MCF 10A (cell line): ENCODE measurements around the gene RPL10A. TPM values are rescaled to one million over a fixed set of nuclear protein-coding genes. Genes with fewer than 3 reads are reported as not detected.

Source experiments
- BruUV-seq: library from RNA; stranded (reverse); fragments of 400-500 nt; replicated peaks from 2 replicates; lab custom pipeline; 2021; lab: Mats Ljungman, UMichigan
- CTCF ChIA-PET: fragments of 300-600 bp; sonication (Branson Sonifier 250); formaldehyde crosslinking; extraction: SDS; loops from one replicate; lab custom pipeline; 2021; ENCODE audit warnings: antibody characterized with exemption, inconsistent platforms; lab: Yijun Ruan, JAX
- POLR2A ChIA-PET: fragments of 300-600, 350-650 bp; sonication (Branson Sonifier 250); formaldehyde crosslinking; extraction: SDS; loops from one replicate; lab custom pipeline; 2020; ENCODE audit warnings: antibody characterized with exemption, inconsistent platforms; lab: Yijun Ruan, JAX
- DNase-seq: peaks from one replicate; pipeline ENCODE4 v3.0.0-alpha.2; 2018; ENCODE audit not compliant: unreplicated experiment
- H3K27ac Mint-ChIP-seq: one replicate; pipeline ENCODE4 v1.8.0; 2022; ENCODE audit warnings: mild to moderate bottlenecking, low read depth, mixed read lengths; ENCODE audit not compliant: unreplicated experiment
- H3K27me3 Mint-ChIP-seq: one replicate; pipeline ENCODE4 v1.8.0; 2022; ENCODE audit warnings: mixed read lengths; ENCODE audit not compliant: insufficient read depth, unreplicated experiment
- H3K36me3 Mint-ChIP-seq: one replicate; pipeline ENCODE4 v1.8.0; 2022; ENCODE audit warnings: mild to moderate bottlenecking, moderate library complexity, mixed read lengths; ENCODE audit not compliant: insufficient read depth, unreplicated experiment
- H3K4me1 Mint-ChIP-seq: one replicate; pipeline ENCODE4 v1.8.0; 2022; ENCODE audit warnings: mixed read lengths; ENCODE audit not compliant: insufficient read depth, unreplicated experiment
- H3K4me3 Mint-ChIP-seq: one replicate; pipeline ENCODE4 v1.8.0; 2022; ENCODE audit warnings: mild to moderate bottlenecking, moderate library complexity, mixed read lengths; ENCODE audit not compliant: unreplicated experiment
- H3K9me3 Mint-ChIP-seq: one replicate; pipeline ENCODE4 v1.8.0; 2022; ENCODE audit warnings: mixed read lengths; ENCODE audit not compliant: unreplicated experiment
- CTCF ChIP-seq: fragments of 200-600 bp; IDR thresholded peaks from one replicate; pipeline ENCODE4 v1.8.0; 2022; ENCODE audit warnings: antibody characterized with exemption, mild to moderate bottlenecking; ENCODE audit not compliant: unreplicated experiment
- intact Hi-C: fragments of 100-400 bp; cut with micrococcal nuclease; formaldehyde crosslinking; loops from 2 replicates; pipeline ENCODE4 v1.14.1; 2022
- total RNA-seq: library from RNA; stranded (reverse); gene quantifications from 2 replicates; pipeline ENCODE4 v1.2.3, GENCODE V29; 2022

RPL10A gene
- total RNA-seq, 1 experiment from 2014 or later, result 2,403 TPM

- ChIA-PET CTCF (interaction anchor here (0.8 to 1.1 kb wide), 2 partner anchors 19 to 146 kb away, joined by 3 to 5 read pairs; partner anchors contain the start of gene RPL10A), POLR2A (interaction anchor here (0.5 to 4.7 kb wide), 11 partner anchors 9 to 246 kb away, joined by 3 to 42 read pairs (median 5); partner anchors contain the start of genes RPL10A, TEAD3 and ZNF76)
- no peak for TF ChIP-seq CTCF
- peak overlapping the region; percentile 28 for H3K4me3 Mint-ChIP-seq
- H3K9me3 Mint-ChIP-seq, result no peaks in the 10 kb centered on the region
- no TSS peak for BruUV-seq
- intact Hi-C loops, result no loop called here
- peak overlapping the region; percentile 52 for H3K27ac Mint-ChIP-seq
- peaks cover 6% of the 10 kb centered on the region for H3K36me3 Mint-ChIP-seq
- no peaks in the 10 kb centered on the region for H3K27me3 Mint-ChIP-seq
- H3K4me1 Mint-ChIP-seq, result peaks cover 43% of the 10 kb centered on the region
- DNase-seq, result peak; percentile 67
Observed at GRCh38 chr6:35487658-35488516, 19.7 kb downstream of the RPL10A start.

- H3K36me3 Mint-ChIP-seq, result peaks cover 6% of the 10 kb centered on the region
- ChIA-PET CTCF (no interaction called here), POLR2A (interaction anchor here (0.5 to 4.7 kb wide), 7 partner anchors 8 to 229 kb away, joined by 3 to 42 read pairs (median 5); partner anchors contain the start of genes RPL10A, TEAD3 and ZNF76)
- no peak for TF ChIP-seq CTCF
- H3K27me3 Mint-ChIP-seq, result no peaks in the 10 kb centered on the region
- no peaks in the 10 kb centered on the region for H3K9me3 Mint-ChIP-seq
- intact Hi-C loops, result no loop called here
- no peak for DNase-seq
- no TSS peak for BruUV-seq
- H3K4me1 Mint-ChIP-seq, result peaks cover 43% of the 10 kb centered on the region
- no peak overlapping the region for H3K4me3 Mint-ChIP-seq
- H3K27ac Mint-ChIP-seq, result peak overlapping the region; percentile 52
Observed at GRCh38 chr6:35488517-35488862, 20.3 kb downstream of the RPL10A start.

GRCh38 chr6:35489066-35489465 is 20.9 kb downstream of the RPL10A start:
- BruUV-seq, result no TSS peak
- Mint-ChIP-seq H3K27ac (no peak overlapping the region), H3K4me1 (peaks cover 47% of the 10 kb centered on the region), H3K36me3 (peaks cover 6% of the 10 kb centered on the region), H3K27me3 (no peaks in the 10 kb centered on the region), H3K4me3 (no peak overlapping the region), H3K9me3 (no peaks in the 10 kb centered on the region)
- peak; percentile 27 for DNase-seq
- ChIA-PET POLR2A (interaction anchor here (0.8 to 4.7 kb wide), 3 partner anchors 15 to 20 kb away, joined by 3 to 19 read pairs (median 5); partner anchors contain the start of gene RPL10A), CTCF (no interaction called here)
- intact Hi-C loops, result no loop called here
- TF ChIP-seq CTCF, result no peak

- H3K36me3 Mint-ChIP-seq, result peaks cover 6% of the 10 kb centered on the region
- POLR2A ChIA-PET, result interaction anchor here (0.6 to 4.7 kb wide), 3 partner anchors 19 to 41 kb away, joined by 3 to 19 read pairs (median 5); partner anchors contain the start of gene RPL10A
- no peak overlapping the region for H3K27ac Mint-ChIP-seq
- TF ChIP-seq CTCF, result no peak
- no peak for DNase-seq
- H3K4me1 Mint-ChIP-seq, result peaks cover 41% of the 10 kb centered on the region
- BruUV-seq, result no TSS peak
- H3K27me3 Mint-ChIP-seq, result no peaks in the 10 kb centered on the region
- intact Hi-C loops, result no loop called here
- H3K9me3 Mint-ChIP-seq, result no peaks in the 10 kb centered on the region
- CTCF ChIA-PET, result no interaction called here
- H3K4me3 Mint-ChIP-seq, result no peak overlapping the region
Observed at GRCh38 chr6:35489995-35490791, 22.0 kb downstream of the RPL10A start.
